Thymus (tissue), 11 donors: ENCODE data around the gene ASTL. TPM values are rescaled to one million over a fixed set of nuclear protein-coding genes. Genes with fewer than 3 reads are reported as not detected.

Source experiments
- DNase-seq, 9 donors: peaks; one replicate each; pipeline ENCODE4 v3.0.0-alpha.2; 2013; ENCODE audit warnings: low spot score in 9 of 9, low read depth in 6 of 9, missing footprints in 1 of 9
- H3K27ac ChIP-seq, 2 donors: one replicate each; pipeline ENCODE4 v1.5.1; 2013; ENCODE audit warnings: control low read depth in 1 of 2, low read depth in 1 of 2, low read length in 1 of 2, mild to moderate bottlenecking in 1 of 2, moderate library complexity in 1 of 2
- H3K27me3 ChIP-seq, 2 donors: one replicate each; pipeline ENCODE4 v1.5.1; 2013; ENCODE audit warnings: low read length in 1 of 2; ENCODE audit not compliant: control insufficient read depth in 2 of 2, insufficient read depth in 1 of 2
- H3K36me3 ChIP-seq, 2 donors: one replicate each; pipeline ENCODE4 v1.5.1; 2013; ENCODE audit warnings: low read length in 1 of 2, mild to moderate bottlenecking in 1 of 2, moderate library complexity in 1 of 2; ENCODE audit not compliant: control insufficient read depth in 2 of 2, insufficient read depth in 2 of 2
- H3K4me1 ChIP-seq, 2 donors: one replicate each; pipeline ENCODE4 v1.5.1; 2013; ENCODE audit warnings: low read length in 2 of 2; ENCODE audit not compliant: control insufficient read depth in 2 of 2, insufficient read depth in 2 of 2
- H3K4me3 ChIP-seq, 2 donors: one replicate each; pipeline ENCODE4 v1.5.1; 2013; ENCODE audit warnings: low read length in 2 of 2, control low read depth in 1 of 2, mild to moderate bottlenecking in 1 of 2
- H3K9me3 ChIP-seq, 2 donors: one replicate each; pipeline ENCODE4 v1.5.1; 2013; ENCODE audit warnings: low read length in 1 of 2, mild to moderate bottlenecking in 1 of 2; ENCODE audit not compliant: control insufficient read depth in 2 of 2, insufficient read depth in 1 of 2
- WGBS: extraction: QIAGEN DNeasy Blood & Tissue Kit; methylation state at CpG from one replicate; pipeline ENCODE4 v1.1.7; 2013; 5-methylcytosine and 5-hydroxymethylcytosine counted together
- polyA plus RNA-seq: library from polyadenylated mRNA; stranded (reverse); fragments of 200-250 nt; gene quantifications from one replicate; pipeline ENCODE4 v1.2.3, GENCODE V29; 2013
- total RNA-seq: library from RNA; stranded (reverse); fragments of 120-200 nt; gene quantifications from one replicate; pipeline ENCODE4 v1.2.4, GENCODE V29; 2013
- donor health status: healthy.

Gene ASTL
- total and polyA plus RNA-seq, 2 donors = 0.42 to 2.9 TPM

- H3K27me3 ChIP-seq = no peaks in the 10 kb centered on the region
- no peak overlapping the region for H3K27ac ChIP-seq
- H3K36me3 ChIP-seq = peaks cover 7 to 12% of the 10 kb centered on the region in 2 donors
- WGBS = 98% methylated on average over 8 of the region's 8 CpGs
- H3K4me1 ChIP-seq = peaks cover 11 to 13% of the 10 kb centered on the region in 2 donors
- no peak overlapping the region for H3K4me3 ChIP-seq
- no peak for DNase-seq
- no peaks in the 10 kb centered on the region for H3K9me3 ChIP-seq
These were observed 2.1 kb downstream of the ASTL start for GRCh38 chr2:96136129-96136720.

GRCh38 chr2:96135621-96136020 lies 2.7 kb downstream of the ASTL start:
- no peaks in the 10 kb centered on the region for H3K9me3 ChIP-seq
- H3K36me3 ChIP-seq = peaks cover 5 to 12% of the 10 kb centered on the region in 2 donors
- H3K27ac ChIP-seq = no peak overlapping the region
- peaks cover 5 to 9% of the 10 kb centered on the region in 2 donors for H3K4me1 ChIP-seq
- DNase-seq = no peak
- no peaks in the 10 kb centered on the region for H3K27me3 ChIP-seq
- no peak overlapping the region for H3K4me3 ChIP-seq
- 93% methylated on average over 5 of the region's 5 CpGs for WGBS

GRCh38 chr2:96135171-96135570 lies 3.1 kb downstream of the ASTL start:
- H3K27me3 ChIP-seq = no peaks in the 10 kb centered on the region
- peaks cover 5 to 9% of the 10 kb centered on the region in 2 donors for H3K4me1 ChIP-seq
- H3K36me3 ChIP-seq = peaks cover 5 to 13% of the 10 kb centered on the region in 2 donors
- H3K4me3 ChIP-seq = no peak overlapping the region
- WGBS = 96% methylated on average over 9 of the region's 9 CpGs
- H3K9me3 ChIP-seq = no peaks in the 10 kb centered on the region
- DNase-seq = no peak
- H3K27ac ChIP-seq = no peak overlapping the region

- H3K4me1 ChIP-seq = peaks cover 5 to 9% of the 10 kb centered on the region in 2 donors
- no peak overlapping the region for H3K4me3 ChIP-seq
- DNase-seq = no peak
- WGBS = 98% methylated on average over 11 of the region's 11 CpGs
- H3K9me3 ChIP-seq = no peaks in the 10 kb centered on the region
- peaks cover 10 to 20% of the 10 kb centered on the region in 2 donors for H3K36me3 ChIP-seq
- no peak overlapping the region for H3K27ac ChIP-seq
- no peaks in the 10 kb centered on the region for H3K27me3 ChIP-seq
These were observed 3.9 kb downstream of the ASTL start for GRCh38 chr2:96134421-96134820.

- DNase-seq = no peak
- H3K27ac ChIP-seq = no peak overlapping the region
- H3K36me3 ChIP-seq = peaks cover 7 to 23% of the 10 kb centered on the region in 2 donors
- 94% methylated on average over 26 of the region's 26 CpGs for WGBS
- no peaks in the 10 kb centered on the region for H3K4me1 ChIP-seq
- no peaks in the 10 kb centered on the region for H3K9me3 ChIP-seq
- no peak overlapping the region for H3K4me3 ChIP-seq
- H3K27me3 ChIP-seq = no peaks in the 10 kb centered on the region
These were observed 6.2 kb downstream of the ASTL start for GRCh38 chr2:96131813-96132745.

GRCh38 chr2:96131152-96131812 lies 7.0 kb downstream of the ASTL start:
- no peak overlapping the region for H3K4me3 ChIP-seq
- H3K27ac ChIP-seq = no peak overlapping the region
- H3K36me3 ChIP-seq = peaks cover 7 to 23% of the 10 kb centered on the region in 2 donors
- WGBS = 96% methylated on average over 10 of the region's 10 CpGs
- DNase-seq = no peak
- no peaks in the 10 kb centered on the region for H3K4me1 ChIP-seq
- H3K9me3 ChIP-seq = no peaks in the 10 kb centered on the region
- H3K27me3 ChIP-seq = no peaks in the 10 kb centered on the region

GRCh38 chr2:96130483-96130882 lies 7.8 kb downstream of the ASTL start:
- H3K27ac ChIP-seq = no peak overlapping the region
- no peak overlapping the region for H3K4me3 ChIP-seq
- H3K9me3 ChIP-seq = no peaks in the 10 kb centered on the region
- peaks cover 7 to 23% of the 10 kb centered on the region in 2 donors for H3K36me3 ChIP-seq
- H3K27me3 ChIP-seq = no peaks in the 10 kb centered on the region
- WGBS = 70% methylated on average over 4 of the region's 4 CpGs
- no peaks in the 10 kb centered on the region for H3K4me1 ChIP-seq
- DNase-seq = no peak

GRCh38 chr2:96129528-96130120 lies 8.7 kb downstream of the ASTL start:
- WGBS = 97% methylated on average over 16 of the region's 16 CpGs
- DNase-seq = no peak

More at GRCh38 chr2:96129528-96130120, 8.7 kb downstream of the ASTL start:
- no peak overlapping the region for H3K4me3 ChIP-seq
- no peaks in the 10 kb centered on the region for H3K4me1 ChIP-seq
- no peaks in the 10 kb centered on the region for H3K27me3 ChIP-seq
- peaks cover 7 to 26% of the 10 kb centered on the region in 2 donors for H3K36me3 ChIP-seq
- no peak overlapping the region for H3K27ac ChIP-seq
- no peaks in the 10 kb centered on the region for H3K9me3 ChIP-seq
